ENCODE results near the gene SMG7.

GRCh38 chr1:183592733-183593132 lies 120.4 kb downstream of the SMG7 start:
- no peak for TF ChIP-seq CTCF (IDR thresholded peaks at IDR 0.05; ENCODE audit: low read depth, low read length)
- no peak for TF ChIP-seq POLR2A (IDR thresholded peaks at IDR 0.05; ENCODE audit: extremely low read depth, insufficient read length)
- no peak for TF ChIP-seq MAX (IDR thresholded peaks at IDR 0.05; ENCODE audit: low read depth, low read length)

Measured in NB4 (cell line).